ENCODE data around the gene DUSP10.

GRCh38 chr1:221695301-221695700 is 46.6 kb downstream of the DUSP10 start:
- TF ChIP-seq POLR2A (IDR thresholded peaks at IDR 0.05): no peak
- no peak for TF ChIP-seq CTCF (IDR thresholded peaks at IDR 0.05)
- no peak for TF ChIP-seq EP300 (IDR thresholded peaks at IDR 0.05)

Measured in ovary (tissue), 3 donors.